AG10803 (cell line): ENCODE measurements around the gene DEFB121.

Experiments
- DNase-seq: peaks from one replicate; pipeline ENCODE4 v3.0.0; 2010; ENCODE audit warnings: low read depth
- H3K4me3 ChIP-seq: 2 replicates; pipeline ENCODE4 v1.5.1; 2011; ENCODE audit warnings: mild to moderate bottlenecking, low read length, control low read depth
- CTCF ChIP-seq: conservative IDR thresholded peaks from 2 replicates; pipeline ENCODE4 v1.5.1; 2011; ENCODE audit warnings: mild to moderate bottlenecking, low read length, control low read depth, inconsistent platforms

The DEFB121 gene

GRCh38 chr20:31355981-31356380 is 50.0 kb downstream of the DEFB121 start:
- no peak for TF ChIP-seq CTCF
- DNase-seq, result no peak
- no peak overlapping the region for H3K4me3 ChIP-seq
